Measurements from ENCODE around the gene GNAS. TPM values are rescaled to one million over a fixed set of nuclear protein-coding genes. Genes with fewer than 3 reads are reported as not detected.

Gene GNAS
- polyA plus RNA-seq, 1 experiment = 1,537 TPM

DNA sequence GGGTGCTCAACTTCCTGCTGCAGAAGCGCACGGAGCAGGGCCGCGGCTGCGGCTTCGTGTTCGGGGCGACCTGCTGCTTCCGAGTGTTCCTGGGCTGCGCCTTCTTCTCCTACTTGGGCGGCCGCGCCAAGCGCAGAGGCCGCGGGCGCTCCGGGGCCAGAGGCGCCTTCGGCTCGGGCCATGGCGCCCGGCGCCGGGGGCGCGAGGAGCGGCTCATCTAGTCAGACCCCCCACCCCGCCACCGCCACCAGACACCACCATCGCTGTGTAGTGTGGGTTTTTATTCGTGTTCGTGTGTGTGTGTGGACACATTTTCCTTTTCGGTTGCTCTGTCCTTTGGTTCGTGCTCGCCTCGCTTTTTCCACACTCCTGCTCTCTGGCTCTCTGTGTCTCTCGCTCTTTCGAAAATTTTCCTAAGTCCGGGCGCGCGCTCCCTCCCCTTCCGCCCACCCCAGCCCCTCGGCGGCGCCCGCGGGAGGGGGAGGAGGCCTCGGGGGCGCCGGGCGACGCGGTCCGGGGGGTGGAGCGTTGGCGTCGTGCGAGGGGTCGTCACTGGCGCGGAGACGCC lies 38.1 kb downstream of the GNAS start:
- ChIA-PET CTCF (no interaction called here), POLR2A (no interaction called here)
- no peak for DNase-seq (ENCODE audit: low read depth)
- TF ChIP-seq, protein P1, sequence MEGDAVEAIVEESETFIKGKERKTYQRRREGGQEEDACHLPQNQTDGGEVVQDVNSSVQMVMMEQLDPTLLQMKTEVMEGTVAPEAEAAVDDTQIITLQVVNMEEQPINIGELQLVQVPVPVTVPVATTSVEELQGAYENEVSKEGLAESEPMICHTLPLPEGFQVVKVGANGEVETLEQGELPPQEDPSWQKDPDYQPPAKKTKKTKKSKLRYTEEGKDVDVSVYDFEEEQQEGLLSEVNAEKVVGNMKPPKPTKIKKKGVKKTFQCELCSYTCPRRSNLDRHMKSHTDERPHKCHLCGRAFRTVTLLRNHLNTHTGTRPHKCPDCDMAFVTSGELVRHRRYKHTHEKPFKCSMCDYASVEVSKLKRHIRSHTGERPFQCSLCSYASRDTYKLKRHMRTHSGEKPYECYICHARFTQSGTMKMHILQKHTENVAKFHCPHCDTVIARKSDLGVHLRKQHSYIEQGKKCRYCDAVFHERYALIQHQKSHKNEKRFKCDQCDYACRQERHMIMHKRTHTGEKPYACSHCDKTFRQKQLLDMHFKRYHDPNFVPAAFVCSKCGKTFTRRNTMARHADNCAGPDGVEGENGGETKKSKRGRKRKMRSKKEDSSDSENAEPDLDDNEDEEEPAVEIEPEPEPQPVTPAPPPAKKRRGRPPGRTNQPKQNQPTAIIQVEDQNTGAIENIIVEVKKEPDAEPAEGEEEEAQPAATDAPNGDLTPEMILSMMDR (IDR thresholded peaks at IDR 0.05; ENCODE audit: insufficient read depth, low read depth, low read length) = no peak
- H3K27me3 ChIP-seq (ENCODE audit: control insufficient read depth, insufficient read depth, low read length) = no peaks in the 10 kb centered on the region
- H3K36me3 ChIP-seq (ENCODE audit: control insufficient read depth, insufficient read depth, low read length) = no peaks in the 10 kb centered on the region
- H3K4me3 ChIP-seq (ENCODE audit: low read depth, low read length) = peak overlapping the region; percentile 88

DNA sequence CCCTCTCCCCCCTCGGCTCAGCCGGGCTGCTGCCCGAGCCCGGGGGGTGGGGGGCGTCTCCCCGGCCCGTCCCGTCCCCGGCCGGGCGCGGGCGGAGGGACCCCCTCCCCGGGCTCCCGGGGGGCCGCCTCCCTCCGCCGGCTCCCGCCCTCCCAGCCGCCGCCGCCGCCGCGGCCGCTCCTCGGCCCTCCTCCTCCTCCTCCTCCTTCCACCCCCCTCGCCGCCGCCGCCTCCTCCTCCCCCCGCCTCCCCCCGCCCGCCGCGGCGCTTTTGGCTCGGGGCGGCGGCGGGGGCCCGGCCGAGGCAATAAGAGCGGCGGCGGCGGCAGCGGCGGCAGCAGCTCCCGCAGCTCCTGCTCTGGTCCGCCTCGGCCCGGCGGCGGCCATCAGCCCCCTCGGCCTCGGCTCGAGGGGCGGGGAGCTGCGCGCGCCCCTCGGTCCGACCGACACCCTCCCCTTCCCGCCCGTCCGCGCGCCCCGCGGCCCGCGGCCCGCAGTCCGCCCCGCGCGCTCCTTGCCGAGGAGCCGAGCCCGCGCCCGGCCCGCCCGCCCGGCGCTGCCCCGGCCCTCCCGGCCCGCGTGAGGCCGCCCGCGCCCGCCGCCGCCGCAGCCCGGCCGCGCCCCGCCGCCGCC lies 38.7 kb downstream of the GNAS start:
- TF ChIP-seq, protein P1 (IDR thresholded peaks at IDR 0.05; ENCODE audit: insufficient read depth, low read depth, low read length) = no peak
- ChIA-PET CTCF (no interaction called here), POLR2A (no interaction called here)
- no peak for DNase-seq (ENCODE audit: low read depth)
- Histone ChIP-seq H3K27me3 (ENCODE audit: control insufficient read depth, insufficient read depth, low read length) (no peaks in the 10 kb centered on the region), H3K36me3 (ENCODE audit: control insufficient read depth, insufficient read depth, low read length) (no peaks in the 10 kb centered on the region), H3K4me3 (ENCODE audit: low read depth, low read length) (peak overlapping the region; percentile 88)

DNA sequence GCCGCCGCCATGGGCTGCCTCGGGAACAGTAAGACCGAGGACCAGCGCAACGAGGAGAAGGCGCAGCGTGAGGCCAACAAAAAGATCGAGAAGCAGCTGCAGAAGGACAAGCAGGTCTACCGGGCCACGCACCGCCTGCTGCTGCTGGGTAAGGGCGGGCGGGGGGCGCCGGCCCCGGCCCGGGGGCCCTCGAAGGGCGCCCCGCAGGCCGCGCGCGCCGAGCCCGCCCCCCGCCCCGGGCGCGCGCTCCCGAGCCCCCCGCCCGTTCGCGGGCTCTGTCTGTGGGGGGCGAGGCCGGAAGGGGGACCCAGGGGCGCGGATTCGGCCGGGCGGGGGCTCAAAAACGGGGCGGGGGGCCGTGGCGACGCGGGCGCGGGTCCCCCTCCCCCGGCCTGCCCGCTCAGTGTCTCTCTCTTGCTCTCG lies 39.2 kb downstream of the GNAS start:
- Histone ChIP-seq H3K36me3 (ENCODE audit: control insufficient read depth, insufficient read depth, low read length) (no peaks in the 10 kb centered on the region), H3K27me3 (ENCODE audit: control insufficient read depth, insufficient read depth, low read length) (no peaks in the 10 kb centered on the region), H3K4me3 (ENCODE audit: low read depth, low read length) (peak overlapping the region; percentile 88)
- ChIA-PET CTCF (no interaction called here), POLR2A (no interaction called here)
- TF ChIP-seq, protein P1 (IDR thresholded peaks at IDR 0.05; ENCODE audit: insufficient read depth, low read depth, low read length) = no peak
- no peak for DNase-seq (ENCODE audit: low read depth)

DNA sequence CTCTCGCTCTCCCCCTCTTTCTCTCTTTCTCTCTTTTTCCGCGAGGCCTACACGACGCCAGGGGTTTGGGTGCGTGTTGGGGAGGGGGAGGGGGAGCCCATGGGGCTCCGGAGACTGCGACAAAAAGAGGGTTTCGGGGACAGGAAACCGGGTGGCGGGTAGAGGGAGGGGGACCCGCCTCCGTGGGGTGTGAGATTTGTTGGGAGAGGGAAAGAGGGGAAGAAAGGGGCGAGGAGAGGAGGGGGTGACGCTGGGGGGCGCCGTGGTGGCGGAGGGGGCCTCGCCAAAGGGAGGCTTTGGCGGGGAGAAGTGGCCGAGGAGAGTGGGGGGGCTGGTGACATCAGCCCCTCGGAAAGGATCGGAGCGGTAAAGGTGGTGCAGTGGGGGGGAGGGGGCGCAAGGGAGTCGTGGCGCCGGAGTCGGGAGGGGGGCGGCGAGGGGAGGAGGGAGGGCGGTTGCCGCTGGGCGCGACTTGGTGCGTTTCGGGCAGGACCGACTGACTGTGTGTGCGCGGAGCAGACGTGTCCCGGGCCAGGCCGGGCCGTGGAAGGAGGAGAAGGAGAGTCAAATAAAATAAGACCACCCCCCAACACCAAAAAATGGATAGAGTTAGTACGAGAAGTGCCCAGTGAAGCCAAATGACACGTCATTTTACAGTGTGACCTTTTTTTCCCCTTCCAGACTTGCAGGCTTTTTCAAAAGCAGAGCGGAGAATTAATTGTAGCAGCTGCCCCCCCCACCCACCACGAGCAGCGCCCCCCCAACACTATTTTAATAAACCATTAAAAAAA lies 39.8 kb downstream of the GNAS start:
- CTCF ChIA-PET = no interaction called here
- POLR2A ChIA-PET = no interaction called here
- TF ChIP-seq, protein P1 (IDR thresholded peaks at IDR 0.05; ENCODE audit: insufficient read depth, low read depth, low read length) = peak; percentile 13; the same call in 1 of the 2 replicates
- Histone ChIP-seq H3K27me3 (ENCODE audit: control insufficient read depth, insufficient read depth, low read length) (no peaks in the 10 kb centered on the region), H3K36me3 (ENCODE audit: control insufficient read depth, insufficient read depth, low read length) (no peaks in the 10 kb centered on the region), H3K4me3 (ENCODE audit: low read depth, low read length) (peak overlapping the region; percentile 88)
- no peak for DNase-seq (ENCODE audit: low read depth)

DNA sequence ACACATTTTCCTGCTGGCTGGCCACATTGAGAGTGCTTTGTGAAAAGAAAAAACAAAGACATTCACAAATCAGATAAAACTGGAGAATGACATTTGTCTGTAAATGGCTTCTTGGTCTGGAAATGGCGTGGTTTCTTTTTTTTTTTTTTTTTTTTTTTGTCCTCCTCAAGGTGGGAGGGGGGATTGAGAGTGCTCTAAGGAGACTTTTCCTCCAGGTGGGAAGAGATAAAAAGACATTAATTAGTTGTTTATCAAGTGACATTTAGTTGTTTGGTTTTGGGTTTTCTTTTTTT lies 40.4 kb downstream of the GNAS start:
- H3K36me3 ChIP-seq (ENCODE audit: control insufficient read depth, insufficient read depth, low read length) = no peaks in the 10 kb centered on the region
- CTCF ChIA-PET = no interaction called here
- TF ChIP-seq, protein P1 (IDR thresholded peaks at IDR 0.05; ENCODE audit: insufficient read depth, low read depth, low read length) = no peak
- no peaks in the 10 kb centered on the region for H3K27me3 ChIP-seq (ENCODE audit: control insufficient read depth, insufficient read depth, low read length)
- POLR2A ChIA-PET = no interaction called here
- DNase-seq (ENCODE audit: low read depth) = no peak
- peak overlapping the region; percentile 88 for H3K4me3 ChIP-seq (ENCODE audit: low read depth, low read length)

Measured in BJ (cell line).